GM18951 (cell line): ENCODE measurements around the gene RPL22L1.

Experiments used
- POLR2A ChIP-seq: IDR thresholded peaks from 4 replicates; pipeline ENCODE4 v1.6.1; 2011; ENCODE audit warnings: mild to moderate bottlenecking; ENCODE audit not compliant: insufficient read length, insufficient read depth; ENCODE audit errors: extremely low read depth
- in situ Hi-C: fragments of 300-500 bp; cut with MboI; formaldehyde crosslinking; loops from one replicate; pipeline ENCODE4 v1.12.0; 2022; ENCODE audit warnings: low sequenced_read_pairs, mixed read lengths, inconsistent platforms; ENCODE audit not compliant: unreplicated experiment

RPL22L1 gene

DNA sequence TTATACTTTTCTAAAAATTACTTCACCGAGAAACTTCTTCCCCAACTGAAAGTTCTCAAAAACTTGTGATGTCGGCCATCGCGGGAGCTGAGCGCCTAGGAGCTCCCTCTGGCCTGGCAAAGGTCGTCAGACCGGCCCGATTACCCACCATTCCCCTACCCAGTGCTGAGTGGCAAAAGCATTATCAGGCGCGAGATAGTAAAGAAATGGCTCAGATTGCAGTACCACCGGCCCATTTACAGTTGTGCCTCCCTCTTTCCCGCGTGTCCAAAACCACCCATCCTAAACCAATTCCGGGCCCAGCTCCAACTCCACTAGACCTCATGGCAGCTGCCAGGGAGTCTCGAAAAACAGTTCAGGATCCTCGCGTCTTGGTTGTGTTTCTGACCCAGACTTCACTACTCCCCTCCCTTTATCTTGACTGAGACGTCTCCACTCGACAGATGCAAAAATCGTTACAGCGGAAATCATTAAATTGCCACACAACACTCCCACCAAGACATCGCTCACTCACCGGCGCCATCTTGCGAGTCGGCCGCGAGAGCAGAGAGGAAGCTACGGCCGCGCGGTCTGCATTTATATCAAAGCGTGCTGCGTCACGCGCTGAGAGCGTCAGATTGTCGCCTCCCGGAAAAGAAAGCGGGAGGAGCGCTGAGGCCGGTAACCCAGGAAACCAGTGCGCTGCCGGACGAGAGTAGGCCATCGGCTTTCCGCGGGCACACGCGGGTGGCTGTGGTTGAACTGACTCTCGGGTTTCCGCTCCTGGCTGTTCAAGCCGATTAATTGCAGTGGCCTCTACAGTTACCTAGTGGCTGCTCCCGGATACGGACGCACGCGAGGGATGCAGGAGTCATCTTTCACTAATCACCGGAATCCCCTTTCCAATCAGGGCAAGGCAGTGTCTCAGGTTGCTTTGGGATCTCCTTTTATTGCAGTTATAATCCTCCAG lies at the start of gene RPL22L1:
TSS of gene RPL22L1 (minus strand) at position 551 of the 949 bp plus-strand sequence. CDS start at position 523, 28 bp downstream.
- in situ Hi-C loops, result no loop called here
- TF ChIP-seq POLR2A, result peak; percentile 99

DNA sequence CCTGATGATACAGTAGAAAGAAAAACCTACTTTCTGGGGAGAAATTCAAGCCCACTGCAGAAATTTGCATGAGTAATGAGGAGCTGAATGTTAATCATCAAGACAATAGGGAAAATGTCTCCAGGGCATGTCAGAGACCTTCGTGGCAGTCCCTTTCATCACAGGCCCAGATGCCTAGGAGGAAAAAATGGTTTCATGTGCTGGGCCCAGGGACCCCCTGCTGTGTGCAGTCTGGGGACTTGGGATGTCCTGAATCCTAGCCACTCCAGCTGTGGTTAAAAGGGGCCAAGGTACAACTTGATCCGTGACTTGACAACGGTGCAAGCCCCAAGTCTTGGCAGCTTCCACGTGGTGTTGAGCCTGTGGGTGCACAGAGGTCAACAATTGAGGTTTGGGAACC lies 48.7 kb upstream of the RPL22L1 start:
- in situ Hi-C loops, result no loop called here
- TF ChIP-seq POLR2A, result no peak

DNA sequence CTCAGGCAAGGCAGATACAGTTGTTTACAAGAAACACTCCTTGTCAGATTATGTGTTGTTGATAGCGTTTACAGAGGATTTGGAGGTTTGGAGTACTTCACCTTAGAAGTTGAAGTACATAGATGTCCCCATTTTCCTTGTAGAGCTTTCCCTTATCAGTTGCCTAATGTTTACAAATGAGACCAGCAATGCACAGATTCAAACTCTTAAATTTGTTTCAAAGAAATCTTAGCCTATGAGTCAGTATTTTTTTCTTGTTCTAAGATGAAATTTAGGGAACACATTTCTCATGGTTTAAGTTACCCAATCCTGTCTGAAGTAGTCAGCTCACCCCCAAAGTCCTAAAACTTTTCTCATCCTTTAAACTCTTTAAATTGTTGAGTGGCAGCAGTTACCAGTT lies 44.7 kb upstream of the RPL22L1 start:
- TF ChIP-seq POLR2A, result no peak
- in situ Hi-C loops, result no loop called here

DNA sequence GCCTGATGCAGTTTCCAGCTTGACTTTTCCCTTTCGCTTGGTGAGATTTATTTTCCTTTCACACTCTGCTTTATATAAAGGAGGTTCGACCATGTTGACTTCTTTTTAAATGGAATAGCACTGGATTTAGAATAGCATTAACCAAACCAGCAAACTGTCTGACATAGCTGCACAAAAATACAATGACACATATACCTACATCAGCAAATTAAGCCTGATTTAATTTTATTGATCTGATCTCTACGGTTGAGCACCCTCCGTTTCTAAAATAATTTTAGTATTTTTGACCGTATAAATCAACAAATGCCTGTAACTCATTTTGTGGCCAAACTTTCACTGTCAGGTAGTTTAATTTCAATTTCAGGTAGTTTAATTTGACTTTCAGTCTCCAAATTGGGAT lies 44.2 kb upstream of the RPL22L1 start:
- in situ Hi-C loops, result no loop called here
- TF ChIP-seq POLR2A, result no peak

DNA sequence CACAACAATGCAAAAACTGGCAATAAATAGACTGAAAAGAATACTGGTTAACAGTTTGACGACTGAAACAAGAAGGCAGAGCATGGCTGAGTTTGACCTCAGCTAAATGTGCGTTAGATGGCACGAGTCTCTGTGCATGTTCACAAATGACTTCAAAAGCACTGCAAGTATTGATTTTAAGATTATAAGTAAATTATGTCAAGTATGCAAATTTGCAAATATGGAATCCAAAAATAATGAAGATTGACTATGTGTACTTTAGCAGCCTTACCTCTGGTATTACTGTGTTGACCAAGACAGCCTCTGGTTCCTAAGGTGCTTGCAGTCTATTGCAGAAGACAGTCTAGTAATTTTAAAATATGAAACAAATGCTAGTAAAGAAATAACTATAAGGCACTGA lies 41.1 kb upstream of the RPL22L1 start:
- in situ Hi-C loops, result no loop called here
- no peak for TF ChIP-seq POLR2A

DNA sequence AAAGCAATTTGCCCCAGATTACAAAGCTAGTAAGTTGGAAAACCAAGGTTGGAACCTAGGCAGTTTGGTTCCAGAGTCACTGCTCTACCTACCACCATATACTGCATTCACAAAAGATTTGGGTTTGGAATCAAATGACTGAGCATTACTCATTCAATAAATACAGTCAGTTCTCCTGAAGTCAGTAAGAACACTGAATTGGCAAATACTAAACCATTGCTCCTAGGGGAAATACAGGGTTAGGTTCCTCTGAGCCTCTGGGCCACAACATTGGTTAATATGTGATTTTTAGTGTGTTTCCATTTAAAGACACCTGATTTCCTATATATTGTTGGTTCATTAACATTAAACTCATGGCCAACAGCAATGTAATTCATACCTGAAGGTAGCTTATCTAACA lies 40.5 kb upstream of the RPL22L1 start:
- TF ChIP-seq POLR2A, result no peak
- in situ Hi-C loops, result no loop called here

DNA sequence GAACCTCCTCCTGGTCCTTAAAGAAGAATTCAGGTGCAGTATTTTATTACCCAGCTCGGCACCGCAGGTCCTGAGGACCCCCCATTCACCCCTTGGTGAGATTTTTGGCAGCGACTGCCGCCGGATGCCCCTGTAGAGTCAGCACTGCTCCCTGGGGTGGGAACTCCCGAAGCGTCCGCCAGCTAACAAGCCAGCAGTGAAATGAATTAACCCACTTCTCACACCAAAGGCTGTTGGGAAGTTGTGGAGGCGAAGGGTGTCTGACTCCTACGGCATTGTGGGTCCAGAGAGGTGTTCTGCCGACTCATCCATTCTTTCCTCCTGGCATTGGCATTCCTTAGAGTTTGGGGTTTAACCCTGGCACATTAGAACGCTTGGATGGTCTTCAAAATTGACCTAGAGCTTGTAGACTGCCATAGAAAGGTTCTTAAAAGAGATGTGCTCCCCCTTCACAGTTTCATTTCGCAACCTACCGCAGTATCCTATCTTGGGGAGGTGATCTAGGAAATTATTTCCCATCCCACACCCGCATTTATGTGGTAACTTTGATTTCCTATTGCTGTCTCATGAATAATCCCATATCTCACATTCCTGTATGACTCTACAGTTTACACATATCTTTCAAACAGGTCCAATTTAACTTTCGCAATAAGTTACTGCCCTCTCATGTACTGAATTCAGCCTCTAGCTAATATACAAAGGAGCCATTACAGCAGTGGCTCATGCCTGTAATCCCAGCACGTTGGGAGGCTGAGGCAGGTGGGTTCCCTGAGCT lies 39.3 kb upstream of the RPL22L1 start:
- in situ Hi-C loops, result no loop called here
- no peak for TF ChIP-seq POLR2A

DNA sequence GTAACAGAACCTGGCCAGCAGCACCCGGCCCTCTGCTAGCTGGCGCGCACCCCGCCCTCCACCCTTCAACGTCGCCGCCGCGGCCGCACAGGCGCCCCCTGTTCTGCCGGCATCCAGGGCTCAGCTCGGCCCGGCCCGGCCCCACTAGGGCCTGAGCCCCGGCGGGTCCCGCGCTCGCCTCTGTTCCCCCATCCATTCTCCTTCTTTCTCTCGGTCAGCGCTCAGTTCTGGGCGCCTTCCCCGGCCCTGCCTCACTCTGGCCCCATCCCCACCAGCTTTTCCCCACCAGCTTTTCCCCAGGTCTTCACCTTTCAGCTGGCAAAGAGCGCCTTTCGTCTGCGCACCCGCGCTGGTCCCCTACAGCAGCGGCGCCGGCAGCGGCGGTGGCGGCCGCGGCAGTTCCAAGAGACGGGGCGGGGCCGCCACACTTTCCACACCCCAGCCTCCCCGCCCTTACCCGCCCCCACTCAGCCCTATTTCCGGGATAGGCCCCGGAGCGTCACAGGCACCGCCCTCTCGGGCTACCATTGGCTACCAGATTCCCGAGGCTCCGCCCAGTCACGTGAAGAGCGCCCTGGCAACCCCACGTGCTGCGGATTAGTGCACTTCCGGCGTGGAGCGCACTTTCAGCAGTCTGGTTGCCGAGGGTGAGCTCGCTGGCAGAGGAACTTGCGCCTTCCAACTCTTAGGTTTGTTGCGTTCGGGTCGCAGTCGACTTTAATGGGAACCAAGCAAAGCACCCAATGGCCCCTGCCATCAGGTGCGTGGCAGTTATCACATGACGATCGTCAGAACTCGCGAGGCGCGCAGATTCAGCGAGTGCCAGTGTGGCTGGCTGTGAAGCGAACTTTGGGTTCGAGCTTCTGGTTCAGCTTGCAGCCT lies 38.5 kb upstream of the RPL22L1 start, which contains the start of gene EIF5A2:
TSS of gene EIF5A2 (minus strand) at position 403 of the 882 bp plus-strand sequence. CDS start 831 bp downstream, outside the sequence.
- TF ChIP-seq POLR2A, result peak; percentile 67
- in situ Hi-C loops, result no loop called here

DNA sequence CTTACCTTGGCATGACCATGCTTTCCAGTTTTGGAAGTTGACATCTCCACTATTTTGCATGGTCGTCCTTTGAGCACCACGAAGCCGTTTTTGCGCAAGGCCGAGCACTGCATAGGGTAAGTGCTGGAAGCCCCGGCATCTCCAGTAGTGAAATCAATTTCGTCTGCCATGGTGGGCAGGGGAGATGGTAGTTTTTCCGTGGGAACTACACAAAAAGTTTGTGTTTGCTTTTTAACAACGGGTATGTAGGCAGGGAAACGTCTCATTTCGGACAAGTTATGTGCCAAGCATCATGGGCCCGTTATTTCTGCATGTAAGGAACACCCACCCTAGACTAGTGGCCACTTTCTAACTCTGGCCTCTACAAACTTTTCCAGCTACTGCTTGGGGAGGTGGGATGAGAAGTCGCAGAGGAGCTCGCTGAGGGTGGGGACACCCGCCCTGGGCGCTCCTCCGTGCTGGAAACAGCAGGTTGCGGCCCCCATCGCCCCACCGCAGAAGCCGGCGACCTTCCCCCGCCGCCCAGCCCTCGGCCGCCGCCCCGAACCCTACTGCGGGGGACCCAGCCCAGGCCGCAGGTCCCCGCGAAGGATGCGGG lies 37.7 kb upstream of the RPL22L1 start:
- no peak for TF ChIP-seq POLR2A
- in situ Hi-C loops, result no loop called here

DNA sequence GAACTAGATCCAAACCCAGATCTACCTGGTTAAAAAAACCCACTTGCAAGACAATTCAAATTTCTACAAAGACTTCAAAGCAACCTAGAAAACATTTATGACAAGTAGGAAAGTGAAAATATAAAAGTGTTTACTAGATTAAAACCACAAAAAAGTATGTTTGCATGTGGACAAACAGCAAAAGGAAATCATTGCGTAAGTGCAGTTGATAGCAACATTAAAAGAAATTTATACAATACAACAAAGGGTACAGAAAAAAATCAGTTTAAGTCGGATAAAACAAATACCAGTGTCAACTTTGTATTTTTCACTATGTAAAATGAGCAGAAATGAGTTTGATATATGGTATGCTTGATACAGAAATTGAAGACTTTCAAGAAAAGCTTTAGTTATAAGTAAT lies 35.9 kb upstream of the RPL22L1 start:
- no peak for TF ChIP-seq POLR2A
- in situ Hi-C loops, result no loop called here

DNA sequence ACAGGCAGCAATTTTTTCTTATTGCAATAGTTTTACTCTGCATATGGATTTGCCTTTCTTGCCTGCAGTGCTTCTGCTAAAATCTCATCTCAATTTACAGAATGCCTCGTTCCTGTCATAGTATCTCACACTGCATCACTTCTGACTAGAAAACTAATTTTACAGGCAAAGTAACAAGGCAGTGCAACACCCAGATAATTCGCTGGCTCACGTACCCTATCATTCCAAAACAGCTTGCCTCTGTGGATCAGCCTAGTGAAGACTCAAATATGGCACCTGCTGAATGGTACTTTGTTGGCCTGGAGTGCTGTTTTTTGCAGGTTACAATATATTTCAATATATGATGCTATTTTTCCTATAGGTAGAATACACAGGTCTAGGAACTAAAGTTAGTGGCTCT lies 33.1 kb upstream of the RPL22L1 start:
- TF ChIP-seq POLR2A, result no peak

DNA sequence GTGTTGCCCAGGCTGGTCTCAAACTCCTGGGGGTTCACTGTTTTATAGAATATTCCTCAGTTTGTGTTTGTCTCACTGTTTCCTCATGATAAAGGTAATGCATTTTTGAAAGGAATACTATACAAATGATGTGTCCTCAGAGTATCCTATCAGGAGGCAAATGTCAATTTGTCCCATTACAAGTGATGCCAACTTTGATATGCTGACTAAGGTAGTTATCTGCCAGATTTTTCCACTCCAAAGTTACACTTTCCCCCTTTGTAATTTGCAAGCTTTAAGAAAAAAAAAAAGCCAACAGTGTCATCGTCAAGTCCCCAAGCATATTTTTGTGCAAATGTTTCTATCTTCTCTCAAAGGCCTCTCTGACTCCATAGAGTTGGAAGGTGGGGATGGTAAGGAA lies 29.5 kb upstream of the RPL22L1 start:
- TF ChIP-seq POLR2A, result no peak
- in situ Hi-C loops, result no loop called here

More for the DNA sequence above, 33.1 kb upstream of the RPL22L1 start:
- in situ Hi-C loops, result no loop called here
